GM18951 (cell line): ENCODE measurements around the gene OR52B6.

Experiments
- POLR2A ChIP-seq: IDR thresholded peaks from 4 replicates; pipeline ENCODE4 v1.6.1; 2011; ENCODE audit warnings: mild to moderate bottlenecking; ENCODE audit not compliant: insufficient read length, insufficient read depth; ENCODE audit errors: extremely low read depth
- in situ Hi-C: fragments of 300-500 bp; cut with MboI; formaldehyde crosslinking; loops from one replicate; pipeline ENCODE4 v1.12.0; 2022; ENCODE audit warnings: low sequenced_read_pairs, mixed read lengths, inconsistent platforms; ENCODE audit not compliant: unreplicated experiment

Gene OR52B6

DNA sequence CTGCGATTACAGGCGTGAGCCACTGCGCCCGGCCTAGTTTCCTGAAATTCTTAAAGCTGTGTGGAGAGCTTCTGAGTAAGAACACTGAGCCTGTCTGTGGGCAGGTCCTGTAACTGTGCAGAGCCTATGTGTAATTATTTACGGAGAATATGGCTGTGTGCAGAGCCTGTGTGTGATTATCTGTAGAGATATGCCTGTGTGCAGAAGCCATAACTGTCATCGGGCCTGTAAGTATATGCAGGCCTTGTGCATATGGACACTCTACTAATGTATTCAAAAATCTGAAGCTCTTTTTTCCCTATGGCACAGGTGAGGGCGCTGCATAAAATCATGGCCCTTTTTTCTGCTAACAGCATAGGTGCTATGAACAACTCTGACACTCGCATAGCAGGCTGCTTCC, at the start of gene OR52B6:
OR52B6 (plus strand) TSS at position 301 of the 400 bp plus-strand sequence; CDS start at position 301, 0 bp downstream.
- in situ Hi-C loops, result no loop called here
- no peak for TF ChIP-seq POLR2A

GRCh38 chr11:5531053-5531831, 49.4 kb upstream of the OR52B6 start:
- in situ Hi-C loops, result no loop called here
- TF ChIP-seq POLR2A, result no peak

- TF ChIP-seq POLR2A, result no peak
- in situ Hi-C loops, result no loop called here
Measured at GRCh38 chr11:5534046-5534445, 46.6 kb upstream of the OR52B6 start.

GRCh38 chr11:5536482-5536881, 44.2 kb upstream of the OR52B6 start:
- in situ Hi-C loops, result no loop called here
- no peak for TF ChIP-seq POLR2A

GRCh38 chr11:5541427-5541826, 39.2 kb upstream of the OR52B6 start:
- no peak for TF ChIP-seq POLR2A
- in situ Hi-C loops, result no loop called here

DNA sequence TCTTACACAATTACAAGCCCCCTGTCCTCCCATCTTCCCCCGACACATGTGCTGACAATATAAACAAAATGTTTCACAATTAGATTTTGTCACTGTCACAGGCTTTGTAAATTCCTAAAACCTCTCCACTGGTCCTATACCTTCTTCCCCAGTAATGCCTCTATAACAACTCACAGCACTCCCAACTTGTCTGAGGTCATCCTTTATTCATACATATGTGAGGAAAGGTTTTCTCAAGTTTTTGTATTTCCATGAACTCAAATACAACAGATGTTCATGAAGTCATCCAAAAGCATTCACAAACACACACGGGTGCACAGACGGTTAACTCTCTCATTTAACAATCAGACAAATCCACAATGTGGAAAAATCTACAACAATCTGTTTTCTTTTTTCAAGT, 34.2 kb upstream of the OR52B6 start:
- in situ Hi-C loops, result no loop called here
- no peak for TF ChIP-seq POLR2A

DNA sequence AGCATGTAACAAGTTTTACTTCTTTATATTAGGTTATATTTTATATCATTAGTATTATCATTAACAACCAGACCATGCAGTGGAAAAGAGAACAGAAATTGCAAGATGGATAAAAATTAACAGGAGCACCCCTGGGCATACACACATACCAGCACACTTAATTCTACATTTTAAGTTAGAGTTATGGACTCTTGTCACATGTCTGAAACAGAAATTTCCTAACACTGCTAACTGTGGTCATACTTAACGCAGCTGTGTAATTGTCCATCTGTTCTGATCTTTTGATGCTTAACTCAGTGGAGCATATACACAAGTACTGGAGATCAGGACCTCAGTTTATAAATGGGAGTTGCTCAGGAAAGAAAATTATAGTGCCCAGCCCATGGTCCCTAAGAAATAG, 32.7 kb upstream of the OR52B6 start:
- in situ Hi-C loops, result no loop called here
- TF ChIP-seq POLR2A, result no peak

GRCh38 chr11:5548440-5548839, 32.2 kb upstream of the OR52B6 start, which contains the start of gene OR52H1:
Gene OR52H1, minus strand, starts transcription at chr11:5548540. Its CDS starts 3,035 bp downstream, at chr11:5545505.
- in situ Hi-C loops, result no loop called here
- TF ChIP-seq POLR2A, result no peak

DNA sequence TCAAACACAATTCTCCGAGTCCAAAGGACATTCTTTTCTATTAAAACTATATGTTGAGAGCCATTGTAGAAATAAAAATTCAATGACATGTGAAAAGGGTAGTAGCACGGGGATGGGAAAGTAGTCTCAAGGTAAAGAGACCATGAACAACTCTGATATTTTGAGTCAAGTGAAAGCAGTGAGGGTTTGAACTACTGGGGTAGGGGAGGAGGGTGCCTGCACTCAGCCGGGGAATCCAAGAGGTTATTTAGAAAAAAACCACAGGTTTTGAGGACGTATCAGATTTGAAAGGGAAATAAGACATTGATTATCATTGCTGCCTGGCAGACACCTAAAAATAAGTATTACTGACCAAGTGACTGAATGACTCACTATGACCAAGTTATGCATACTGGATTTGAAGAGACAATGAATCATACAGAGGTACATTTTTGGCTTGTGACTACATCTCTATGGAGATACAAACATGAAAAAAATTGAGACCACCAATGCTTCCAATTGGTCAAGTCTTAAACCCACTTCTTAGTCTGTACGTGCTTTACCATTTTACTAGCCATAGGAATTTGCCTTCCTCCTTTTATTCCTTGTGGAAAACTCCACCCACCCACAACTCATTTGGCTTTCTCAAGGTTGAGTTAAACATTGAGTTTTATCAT, 30.1 kb upstream of the OR52B6 start:
- in situ Hi-C loops, result no loop called here
- no peak for TF ChIP-seq POLR2A

GRCh38 chr11:5553343-5553742, 27.3 kb upstream of the OR52B6 start:
- in situ Hi-C loops, result no loop called here
- TF ChIP-seq POLR2A, result no peak

DNA sequence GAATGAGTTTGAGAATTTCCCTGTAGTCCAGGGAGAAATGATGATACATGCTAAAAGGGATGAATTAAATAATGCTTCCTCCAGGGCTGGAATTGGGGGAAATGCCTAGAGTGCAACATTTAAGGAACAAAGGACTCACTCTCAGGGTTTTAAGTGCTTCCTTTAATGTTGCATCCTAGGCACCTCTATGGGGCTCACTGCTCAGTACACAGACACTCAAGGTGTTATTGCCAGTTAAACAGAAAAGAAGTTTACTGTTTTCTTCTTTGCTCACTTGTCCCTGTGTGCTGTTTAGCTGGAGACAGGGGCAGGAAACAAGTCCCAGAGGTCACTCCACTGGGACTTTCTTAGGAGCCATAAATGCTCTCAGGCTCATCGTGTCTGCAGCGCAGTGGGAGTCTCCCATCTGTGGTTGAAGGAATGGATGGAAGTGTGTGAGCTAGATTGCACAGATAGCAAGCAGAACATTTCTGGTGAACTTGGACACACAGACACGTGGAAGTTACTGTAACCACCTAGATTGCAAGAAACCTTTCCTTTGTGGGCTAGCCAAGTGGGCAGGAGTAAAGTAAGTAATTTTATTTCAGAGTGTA, 24.0 kb upstream of the OR52B6 start:
- no peak for TF ChIP-seq POLR2A
- in situ Hi-C loops, result no loop called here

DNA sequence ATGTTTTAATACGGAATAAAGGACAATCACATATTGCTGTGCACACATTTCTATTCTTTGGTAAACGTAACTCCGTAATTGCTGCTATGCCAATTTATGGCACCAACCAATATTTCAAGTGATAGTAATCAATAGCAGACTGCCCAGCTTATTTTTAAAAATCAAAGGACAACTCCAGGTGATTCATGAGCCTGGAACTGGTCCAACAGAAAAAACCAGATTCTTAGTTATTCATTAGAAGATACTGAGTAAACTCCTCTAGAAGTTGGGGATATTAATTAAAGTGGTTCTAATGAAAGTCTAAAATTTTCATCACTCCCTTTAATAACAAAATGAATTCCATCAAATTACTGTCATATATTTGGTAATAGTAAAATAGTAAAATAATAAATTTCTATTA, 22.9 kb upstream of the OR52B6 start:
- no peak for TF ChIP-seq POLR2A
- in situ Hi-C loops, result no loop called here

- in situ Hi-C loops, result no loop called here
Measured at GRCh38 chr11:5564259-5565019, 16.2 kb upstream of the OR52B6 start.

More at GRCh38 chr11:5564259-5565019, 16.2 kb upstream of the OR52B6 start:
- TF ChIP-seq POLR2A, result no peak
